Coronary artery (tissue), 2 donors: ENCODE results near the gene FHIP1B.

Experiments
- DNase-seq: peaks from one replicate; pipeline ENCODE4 v3.0.0-alpha.2; 2017; ENCODE audit warnings: low spot score
- H3K27ac ChIP-seq, 2 donors: fragments of 200-600 bp; sonication (generic); one replicate each; pipeline ENCODE4 v1.5.1; 2016 to 2019
- H3K4me3 ChIP-seq: fragments of 200-600 bp; sonication (generic); 2 replicates; pipeline ENCODE4 v1.5.1; 2016; ENCODE audit warnings: mild to moderate bottlenecking, moderate library complexity
- TF ChIP-seq, protein P1 (sequence below): fragments of 200-600 bp; sonication (generic); IDR thresholded peaks from one replicate; pipeline ENCODE4 v1.5.1; 2019; ENCODE audit warnings: antibody characterized with exemption

FHIP1B gene

DNA sequence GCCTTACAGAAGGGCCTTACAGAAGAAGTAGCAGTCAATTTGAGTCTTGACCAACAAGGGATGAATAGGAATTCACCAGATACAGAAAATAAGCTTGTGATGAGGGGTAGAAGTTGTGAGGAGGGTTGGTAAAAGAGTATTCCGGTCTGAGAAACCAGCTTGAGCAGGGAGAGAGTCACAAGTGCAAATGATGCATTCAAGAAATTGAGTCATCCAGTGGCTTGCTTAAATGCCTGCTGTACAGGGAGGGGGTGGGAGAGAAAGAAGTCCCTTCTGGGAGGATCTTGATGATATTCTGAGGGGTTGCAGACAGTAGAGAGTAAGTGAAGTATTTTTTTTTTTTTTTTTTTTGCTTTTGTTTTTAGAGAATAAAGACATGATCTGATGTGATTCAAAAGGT, 34.4 kb upstream of the FHIP1B start:
- DNase-seq: no peak
- H3K4me3 ChIP-seq: no peak overlapping the region
- no peak overlapping the region for H3K27ac ChIP-seq
- TF ChIP-seq, protein P1, sequence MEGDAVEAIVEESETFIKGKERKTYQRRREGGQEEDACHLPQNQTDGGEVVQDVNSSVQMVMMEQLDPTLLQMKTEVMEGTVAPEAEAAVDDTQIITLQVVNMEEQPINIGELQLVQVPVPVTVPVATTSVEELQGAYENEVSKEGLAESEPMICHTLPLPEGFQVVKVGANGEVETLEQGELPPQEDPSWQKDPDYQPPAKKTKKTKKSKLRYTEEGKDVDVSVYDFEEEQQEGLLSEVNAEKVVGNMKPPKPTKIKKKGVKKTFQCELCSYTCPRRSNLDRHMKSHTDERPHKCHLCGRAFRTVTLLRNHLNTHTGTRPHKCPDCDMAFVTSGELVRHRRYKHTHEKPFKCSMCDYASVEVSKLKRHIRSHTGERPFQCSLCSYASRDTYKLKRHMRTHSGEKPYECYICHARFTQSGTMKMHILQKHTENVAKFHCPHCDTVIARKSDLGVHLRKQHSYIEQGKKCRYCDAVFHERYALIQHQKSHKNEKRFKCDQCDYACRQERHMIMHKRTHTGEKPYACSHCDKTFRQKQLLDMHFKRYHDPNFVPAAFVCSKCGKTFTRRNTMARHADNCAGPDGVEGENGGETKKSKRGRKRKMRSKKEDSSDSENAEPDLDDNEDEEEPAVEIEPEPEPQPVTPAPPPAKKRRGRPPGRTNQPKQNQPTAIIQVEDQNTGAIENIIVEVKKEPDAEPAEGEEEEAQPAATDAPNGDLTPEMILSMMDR: no peak

DNA sequence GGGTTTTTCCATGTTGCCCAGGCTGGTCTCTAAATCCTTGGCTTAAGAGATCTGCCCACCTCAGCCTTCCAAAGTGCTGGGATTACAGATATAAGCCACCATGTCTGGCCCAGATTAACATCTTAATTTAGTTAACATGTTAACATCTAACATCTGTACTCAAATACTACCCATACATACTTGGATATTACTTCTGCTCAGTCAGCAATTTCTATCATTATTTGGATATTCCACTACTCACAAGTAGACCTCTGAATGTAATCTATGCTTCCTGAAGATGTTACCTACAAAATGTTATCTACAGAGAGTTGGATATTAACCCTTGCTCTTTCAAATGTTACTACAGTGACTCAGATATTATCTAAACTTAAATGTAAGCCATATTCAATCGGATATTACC, 29.2 kb upstream of the FHIP1B start:
- Histone ChIP-seq H3K4me3 (no peak overlapping the region), H3K27ac (no peak overlapping the region)
- no peak for DNase-seq
- TF ChIP-seq, protein P1: no peak

DNA sequence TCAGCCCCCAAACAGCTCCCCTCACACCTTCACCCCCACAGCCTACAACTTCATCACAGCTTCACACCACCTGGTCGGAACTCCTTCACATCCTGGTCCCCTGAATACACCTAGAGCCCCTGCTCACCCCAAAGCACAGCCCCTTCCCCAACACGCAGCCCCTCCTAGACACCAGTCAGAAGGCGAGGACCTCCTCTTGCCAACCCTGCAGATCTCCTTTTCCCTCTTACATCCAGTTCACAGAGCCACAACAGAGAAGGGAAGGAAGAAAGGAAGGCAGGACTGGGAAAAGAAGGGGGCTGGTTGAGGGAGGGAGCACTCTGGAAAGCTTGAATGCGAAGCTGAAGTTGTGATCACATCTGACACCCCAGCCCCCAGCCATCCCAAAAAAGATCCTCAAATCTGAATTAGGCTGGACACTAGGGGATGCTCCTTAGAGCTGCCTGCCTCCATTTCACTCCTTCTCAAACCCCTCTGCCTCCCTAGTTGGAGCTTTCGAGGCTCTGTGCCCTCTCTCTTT, 25.8 kb upstream of the FHIP1B start:
- H3K27ac ChIP-seq: no peak overlapping the region
- DNase-seq: no peak
- TF ChIP-seq, protein P1: no peak
- peak overlapping the region; percentile 75 for H3K4me3 ChIP-seq

DNA sequence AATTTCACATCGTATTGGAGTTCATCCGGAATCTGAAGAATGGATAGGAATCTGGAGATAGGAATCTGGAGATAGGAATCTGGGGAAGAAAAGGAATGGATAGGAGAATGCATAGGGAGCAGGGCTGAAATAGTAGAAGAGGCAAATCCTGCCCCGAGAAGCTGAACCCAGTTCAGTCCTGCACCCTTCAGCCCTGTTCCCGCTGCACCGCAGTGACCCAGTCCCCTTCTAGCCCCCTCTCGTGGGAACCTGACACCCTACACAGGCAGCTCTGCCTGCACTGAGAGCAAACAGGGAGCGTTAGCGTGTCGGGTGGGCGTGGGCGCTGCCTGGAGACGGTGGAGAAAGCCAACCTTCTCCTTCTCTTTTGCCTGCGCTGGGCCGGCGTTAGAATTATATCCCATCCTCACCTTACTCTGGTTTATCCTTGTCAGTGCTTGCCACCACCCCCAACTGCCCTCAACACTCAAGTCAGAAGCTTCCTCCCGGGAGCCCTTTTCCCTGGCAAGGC, 24.2 kb upstream of the FHIP1B start:
- TF ChIP-seq, protein P1: no peak
- Histone ChIP-seq H3K4me3 (peak overlapping the region; percentile 75), H3K27ac (no peak overlapping the region)
- DNase-seq: no peak

DNA sequence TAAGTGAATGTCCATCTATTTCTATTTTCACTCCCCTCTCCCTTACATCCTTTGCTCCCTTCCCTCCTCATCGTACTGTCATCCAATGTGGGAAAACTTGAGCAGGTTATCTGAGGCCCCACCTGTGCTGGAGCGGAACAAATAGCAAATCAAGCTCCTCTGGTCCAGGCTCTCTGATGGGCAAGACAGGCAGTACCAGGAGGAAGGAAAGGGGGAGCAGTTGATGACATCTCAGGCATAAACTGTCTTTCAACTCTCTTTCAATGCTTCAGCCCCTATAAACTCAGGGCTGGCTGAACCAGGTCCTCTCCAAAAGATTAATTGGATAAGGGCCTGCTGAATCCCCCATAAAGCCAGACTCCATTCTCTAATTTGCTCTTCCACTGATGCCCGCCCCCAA, 23.7 kb upstream of the FHIP1B start:
- no peak for DNase-seq
- H3K4me3 ChIP-seq: no peak overlapping the region
- H3K27ac ChIP-seq: no peak overlapping the region
- TF ChIP-seq, protein P1: no peak

DNA sequence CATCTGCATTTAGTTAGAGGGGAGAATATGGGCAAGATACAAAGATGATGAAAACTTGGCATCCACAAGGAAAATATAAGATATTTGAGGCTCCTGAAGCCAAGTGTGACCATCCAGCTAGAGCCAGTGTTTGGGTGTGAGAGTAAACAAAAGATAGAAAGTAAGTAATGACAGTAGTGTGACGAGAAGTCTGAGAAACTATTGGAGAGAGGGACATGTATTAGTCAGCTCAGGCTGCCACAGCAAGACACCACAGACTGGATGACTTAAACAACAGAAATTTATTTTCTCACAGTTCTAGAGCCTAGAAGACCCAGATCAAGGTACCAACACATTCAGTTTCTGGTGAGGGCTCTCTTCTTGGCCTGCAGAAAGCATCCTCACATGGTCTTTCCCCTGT, 18.8 kb upstream of the FHIP1B start:
- Histone ChIP-seq H3K4me3 (no peak overlapping the region), H3K27ac (no peak overlapping the region)
- DNase-seq: no peak
- TF ChIP-seq, protein P1: no peak

DNA sequence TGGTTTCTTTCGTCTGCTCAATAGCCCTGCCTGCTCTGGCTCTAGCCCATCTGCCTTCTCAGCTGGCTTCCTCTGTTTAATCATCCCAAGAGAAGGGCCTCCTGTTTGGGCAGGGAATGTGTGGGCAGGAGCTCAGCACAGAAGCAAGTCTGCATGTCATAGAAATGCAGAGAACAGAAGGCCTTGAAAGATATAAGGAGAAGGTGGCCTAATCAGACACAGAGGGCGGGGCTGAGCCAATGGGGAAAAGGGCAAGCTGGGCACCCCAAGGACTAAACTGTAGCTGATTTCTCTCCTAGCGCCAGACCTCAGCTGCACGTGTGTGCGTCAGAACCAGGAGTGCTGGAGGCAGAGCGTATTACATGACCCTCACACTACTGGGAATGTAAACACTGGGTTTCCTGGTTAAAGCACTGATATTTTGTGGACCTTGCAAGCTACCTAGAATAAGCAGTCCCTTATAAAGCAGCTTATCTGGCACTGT, 17.6 kb upstream of the FHIP1B start:
- DNase-seq: no peak
- Histone ChIP-seq H3K27ac (peak overlapping the region in 1 of 2 donors; percentile 36), H3K4me3 (no peak overlapping the region)
- TF ChIP-seq, protein P1: no peak
